ENCODE measurements around the gene ZNF433. TPM values are rescaled to one million over a fixed set of nuclear protein-coding genes. Genes with fewer than 3 reads are reported as not detected.

Gene ZNF433
- 2.7 and 4.4 TPM in 2 replicates for polyA plus RNA-seq

GRCh38 chr19:12035220-12036172, at the start of gene ZNF433:
TSS of gene ZNF433 (minus strand) at chr19:12035679. CDS start at chr19:12035539, 140 bp downstream.

GRCh38 chr19:12064590-12065538, 29.4 kb upstream of the ZNF433 start, which contains the start of gene ZNF844:
TSS of gene ZNF844 (plus strand) at chr19:12064731. CDS start at chr19:12064874, 143 bp downstream.

GRCh38 chr19:12052497-12053169, 17.2 kb upstream of the ZNF433 start, which contains the start of gene ZNF878:
TSS of gene ZNF878 (minus strand) at chr19:12052961. CDS start at chr19:12052801, 160 bp downstream.

GRCh38 chr19:11964858-11965645, 70.4 kb downstream of the ZNF433 start, which contains the start of gene ZNF763:
TSS of gene ZNF763 (plus strand) at chr19:11965040. CDS start at chr19:11965209, 169 bp downstream.

Other genes with a start within 250 kb of the ZNF433 start
- gene ZNF491, start 237.2 kb downstream of the ZNF433 start, polyA plus RNA-seq, result 1.4 and 2.3 TPM in 2 replicates
- gene ZNF440, start 221.4 kb downstream of the ZNF433 start, polyA plus RNA-seq, result 3.0 and 3.7 TPM in 2 replicates
- gene ZNF439, start 187.0 kb downstream of the ZNF433 start, polyA plus RNA-seq, result 2.2 and 8.2 TPM in 2 replicates
- gene ZNF69, start 147.9 kb downstream of the ZNF433 start, polyA plus RNA-seq, result 0.22 and 0.70 TPM in 2 replicates
- gene ZNF700, start 110.6 kb downstream of the ZNF433 start, polyA plus RNA-seq, result 0.39 and 5.0 TPM in 2 replicates
- gene ZNF763, start 70.6 kb downstream of the ZNF433 start, polyA plus RNA-seq, result 0.99 and 2.5 TPM in 2 replicates
- not detected in 2 replicates for gene ZNF878, start 17.3 kb upstream of the ZNF433 start, polyA plus RNA-seq
- 2.4 and 5.2 TPM in 2 replicates for gene ZNF844, start 29.1 kb upstream of the ZNF433 start, polyA plus RNA-seq
- gene ZNF20, start 104.7 kb upstream of the ZNF433 start, polyA plus RNA-seq, result not detected in 2 replicates
- 4.5 and 9.4 TPM in 2 replicates for gene ZNF625, start 121.1 kb upstream of the ZNF433 start, polyA plus RNA-seq
- 4.0 and 7.6 TPM in 2 replicates for gene ZNF136, start 127.4 kb upstream of the ZNF433 start, polyA plus RNA-seq

All from Purkinje cell (primary cell).